Fibroblast of peridontal ligament (primary cell): ENCODE measurements around the gene TP73.

Experiments used
- DNase-seq: peaks from one replicate; pipeline ENCODE4 v3.0.0-alpha.2; 2010; ENCODE audit errors: extremely low read depth

The TP73 gene

GRCh38 chr1:3762151-3762872, 110.0 kb downstream of the TP73 start:
- DNase-seq: no peak

- no peak for DNase-seq
These were observed 110.5 kb downstream of the TP73 start for GRCh38 chr1:3762873-3763228.

- DNase-seq: no peak
These were observed 111.2 kb downstream of the TP73 start for GRCh38 chr1:3763351-3764125.

GRCh38 chr1:3767328-3767925, 115.1 kb downstream of the TP73 start:
- no peak for DNase-seq

- no peak for DNase-seq
These were observed 116.6 kb downstream of the TP73 start for GRCh38 chr1:3768811-3769390.

GRCh38 chr1:3770047-3770765, 117.9 kb downstream of the TP73 start:
- no peak for DNase-seq

- DNase-seq: no peak
These were observed 119.1 kb downstream of the TP73 start for GRCh38 chr1:3771108-3772026.

- peak; percentile 46 for DNase-seq
These were observed 119.9 kb downstream of the TP73 start for GRCh38 chr1:3772027-3772714.

GRCh38 chr1:3772715-3773571, 120.6 kb downstream of the TP73 start, which contains the start of gene SMIM1:
TSS of gene SMIM1 (plus strand) at chr1:3772749. CDS start at chr1:3775374, 2,625 bp downstream.
- DNase-seq: no peak

GRCh38 chr1:3773572-3774275, 121.4 kb downstream of the TP73 start:
- DNase-seq: no peak

GRCh38 chr1:3774276-3774945, 122.1 kb downstream of the TP73 start:
- DNase-seq: no peak

- DNase-seq: no peak
These were observed 122.7 kb downstream of the TP73 start for GRCh38 chr1:3774946-3775489.

- DNase-seq: peak; percentile 38
These were observed 123.3 kb downstream of the TP73 start for GRCh38 chr1:3775490-3776230.

GRCh38 chr1:3776231-3776961, 124.1 kb downstream of the TP73 start:
- DNase-seq: no peak

GRCh38 chr1:3777078-3777547, 124.8 kb downstream of the TP73 start:
- no peak for DNase-seq
